Spleen (tissue), 11 donors: ENCODE measurements around the gene BOD1L1. TPM values are rescaled to one million over a fixed set of nuclear protein-coding genes. Genes with fewer than 3 reads are reported as not detected.

Experiments used
- DNase-seq: peaks from one replicate; pipeline ENCODE4 v3.0.0-alpha.2; 2020
- H3K27ac ChIP-seq, 8 donors: fragments of 200-600 bp; sonication (generic) in 7 of 8; 1 replicate in 4 of 8; 2 replicates in 4 of 8; pipeline versions ENCODE4 v1.5.0 to v1.8.0; 2016 to 2021; ENCODE audit warnings: inconsistent platforms in 4 of 8, mild to moderate bottlenecking in 4 of 8, moderate library complexity in 1 of 8
- H3K27me3 ChIP-seq, 7 donors: fragments of 200-600 bp; sonication (generic) in 6 of 7; replicated peaks in 1 of 7; 1 replicate in 4 of 7; 2 replicates in 3 of 7; pipeline versions ENCODE4 v1.5.0 to v1.8.0; 2016 to 2021; ENCODE audit warnings: inconsistent platforms in 3 of 7, mild to moderate bottlenecking in 1 of 7
- H3K36me3 ChIP-seq, 6 donors: fragments of 200-600 bp; sonication (generic) in 5 of 6; 1 replicate in 4 of 6; 2 replicates in 2 of 6; pipeline versions ENCODE4 v1.5.0 to v1.8.0; 2016 to 2021; ENCODE audit warnings: inconsistent platforms in 2 of 6
- H3K4me1 ChIP-seq, 6 donors: fragments of 200-600 bp; sonication (generic) in 5 of 6; 1 replicate in 3 of 6; 2 replicates in 3 of 6; pipeline versions ENCODE4 v1.5.0 to v1.8.0; 2016 to 2021; ENCODE audit warnings: inconsistent platforms in 3 of 6
- H3K4me3 ChIP-seq, 8 donors: fragments of 200-600 bp; sonication (generic) in 7 of 8; 1 replicate in 4 of 8; 2 replicates in 4 of 8; pipeline versions ENCODE4 v1.5.0 to v1.8.0; 2016 to 2021; ENCODE audit warnings: inconsistent platforms in 4 of 8, mild to moderate bottlenecking in 4 of 8, moderate library complexity in 2 of 8
- H3K9me3 ChIP-seq, 8 donors: fragments of 200-600 bp; sonication (generic) in 7 of 8; 1 replicate in 4 of 8; 2 replicates in 4 of 8; pipeline versions ENCODE4 v1.5.0 to v1.8.0; 2016 to 2021; ENCODE audit warnings: inconsistent platforms in 4 of 8
- POLR2A ChIP-seq, 3 donors: fragments of 450-650 bp; IDR thresholded peaks; one replicate each; pipeline ENCODE4 v1.5.1; 2017; ENCODE audit warnings: antibody characterized with exemption in 3 of 3, mild to moderate bottlenecking in 1 of 3
- POLR2AphosphoS5 ChIP-seq, 3 donors: sonication (generic); formaldehyde crosslinking; IDR thresholded peaks; one replicate each; pipeline ENCODE4 v1.5.1; 2017; ENCODE audit warnings: antibody characterized with exemption in 3 of 3
- WGBS, 5 donors: extraction: QIAGEN DNeasy Blood & Tissue Kit in 3 of 5; methylation state at CpG; one replicate each; pipeline versions ENCODE4 v1.1.5 to v1.1.7; 2013 to 2018; 5-methylcytosine and 5-hydroxymethylcytosine counted together
- intact Hi-C: fragments of 100-400 bp; cut with DNase I; formaldehyde crosslinking; loops from one replicate; pipeline ENCODE4 v1.15.0; 2023; ENCODE audit warnings: low total_unique reads
- polyA plus RNA-seq, 3 donors: library from polyadenylated mRNA; stranded (reverse); fragments of 200-250 nt; gene quantifications; one replicate each; pipeline ENCODE4 v1.2.1, GENCODE V29; 2013
- total RNA-seq, 7 donors: library from RNA; depleted of rRNA in 3 of 7; stranded (reverse); fragments of >200 nt in 3 of 7; fragmentation: NEBNext Ultra II Directional in 4 of 7; extraction: Animal tissue kit (Norgen Biotek cat#: 25700) in 4 of 7; gene quantifications; one replicate each; pipeline versions ENCODE4 v1.1.0 to v1.2.1, GENCODE V29; 2016 to 2021
- TF ChIP-seq, protein P1 (sequence below), 11 experiments: fragments of 200-600 bp in 7 of 11; fragments of 450-650 bp in 4 of 11; sonication (generic) in 4 of 11; IDR thresholded peaks in 8 of 11; conservative IDR thresholded peaks in 3 of 11; 1 replicate in 7 of 11; 2 replicates in 4 of 11; pipeline versions ENCODE4 v1.4.0 to v1.8.0; 2016 to 2021; ENCODE audit warnings: antibody characterized with exemption in 11 of 11, inconsistent platforms in 4 of 11, mild to moderate bottlenecking in 1 of 11
- donor health status: healthy with polysubstance abuse.
- donor health status: DM: no; HTN: no; CAD: no; lungs with moderate emphysema.
- donor health status: DM: no; HTN: no; CAD: no.
- donor health status: Bipolar disorder and iron deficiency.
- donor health status: healthy.
- donor health status: DM: no; HTN: no; CAD: no.
- donor health status: DM: yes; HTN: yes; CAD: no.

The BOD1L1 gene
- total and polyA plus RNA-seq, 10 donors, result 16.2 to 83.3 (median 69.4) TPM

DNA sequence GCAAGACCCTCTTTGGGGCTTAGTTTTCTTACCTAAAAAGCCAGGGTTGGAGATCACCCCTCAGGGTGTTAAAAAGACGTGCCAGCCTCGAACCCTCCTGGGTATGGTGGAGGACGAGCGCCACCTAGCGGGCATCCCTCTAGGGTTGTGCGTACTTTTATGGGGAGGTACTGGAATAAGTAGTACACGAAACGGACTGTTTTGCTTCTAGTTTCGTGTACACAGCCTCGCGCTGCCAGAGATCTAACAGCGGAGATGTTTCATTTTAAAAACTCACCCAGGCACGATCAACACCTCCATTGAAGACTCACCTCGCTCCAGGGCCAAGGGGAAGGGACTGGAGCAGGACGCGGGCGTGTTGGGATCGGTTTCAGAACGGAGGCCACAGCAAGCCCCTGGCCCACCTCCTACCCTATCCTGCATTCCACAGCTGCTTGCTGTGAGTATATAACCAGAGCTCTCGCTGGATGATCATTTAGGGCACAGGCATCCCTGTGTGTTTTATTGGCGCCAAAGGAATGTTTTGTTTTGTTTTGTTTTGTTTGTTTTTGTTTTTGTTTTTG is 78.5 kb downstream of the BOD1L1 start:
- Histone ChIP-seq H3K4me3 (peak overlapping the region in 6 of 8 donors; percentile 13 to 61 (median 26)), H3K4me1 (peaks cover 18 to 55% (median 43%) of the 10 kb centered on the region in 6 donors), H3K36me3 (no peaks in the 10 kb centered on the region), H3K27me3 (peaks cover 8 to 90% (median 61%) of the 10 kb centered on the region in 7 donors), H3K27ac (no peak overlapping the region), H3K9me3 (peaks cover 0 to 8% (median 1%) of the 10 kb centered on the region in 8 donors)
- peak; percentile 92 for DNase-seq
- intact Hi-C loops, result loop anchor here (5.0 kb wide), 2 partner anchors 697 to 822 kb away; no protein-coding TSS in a partner anchor
- TF ChIP-seq, protein P1, sequence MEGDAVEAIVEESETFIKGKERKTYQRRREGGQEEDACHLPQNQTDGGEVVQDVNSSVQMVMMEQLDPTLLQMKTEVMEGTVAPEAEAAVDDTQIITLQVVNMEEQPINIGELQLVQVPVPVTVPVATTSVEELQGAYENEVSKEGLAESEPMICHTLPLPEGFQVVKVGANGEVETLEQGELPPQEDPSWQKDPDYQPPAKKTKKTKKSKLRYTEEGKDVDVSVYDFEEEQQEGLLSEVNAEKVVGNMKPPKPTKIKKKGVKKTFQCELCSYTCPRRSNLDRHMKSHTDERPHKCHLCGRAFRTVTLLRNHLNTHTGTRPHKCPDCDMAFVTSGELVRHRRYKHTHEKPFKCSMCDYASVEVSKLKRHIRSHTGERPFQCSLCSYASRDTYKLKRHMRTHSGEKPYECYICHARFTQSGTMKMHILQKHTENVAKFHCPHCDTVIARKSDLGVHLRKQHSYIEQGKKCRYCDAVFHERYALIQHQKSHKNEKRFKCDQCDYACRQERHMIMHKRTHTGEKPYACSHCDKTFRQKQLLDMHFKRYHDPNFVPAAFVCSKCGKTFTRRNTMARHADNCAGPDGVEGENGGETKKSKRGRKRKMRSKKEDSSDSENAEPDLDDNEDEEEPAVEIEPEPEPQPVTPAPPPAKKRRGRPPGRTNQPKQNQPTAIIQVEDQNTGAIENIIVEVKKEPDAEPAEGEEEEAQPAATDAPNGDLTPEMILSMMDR (IDR thresholded peaks at IDR 0.05 in 8 of 11, conservative IDR thresholded peaks at IDR 0.05 in 3 of 11), result peak; percentile 44 to 89 (median 77)
- no peak for TF ChIP-seq POLR2A (IDR thresholded peaks at IDR 0.05)
- WGBS, 5 donors, result 4 to 8% (median 5%) methylated on average over 20 to 21 of the region's 21 CpGs

DNA sequence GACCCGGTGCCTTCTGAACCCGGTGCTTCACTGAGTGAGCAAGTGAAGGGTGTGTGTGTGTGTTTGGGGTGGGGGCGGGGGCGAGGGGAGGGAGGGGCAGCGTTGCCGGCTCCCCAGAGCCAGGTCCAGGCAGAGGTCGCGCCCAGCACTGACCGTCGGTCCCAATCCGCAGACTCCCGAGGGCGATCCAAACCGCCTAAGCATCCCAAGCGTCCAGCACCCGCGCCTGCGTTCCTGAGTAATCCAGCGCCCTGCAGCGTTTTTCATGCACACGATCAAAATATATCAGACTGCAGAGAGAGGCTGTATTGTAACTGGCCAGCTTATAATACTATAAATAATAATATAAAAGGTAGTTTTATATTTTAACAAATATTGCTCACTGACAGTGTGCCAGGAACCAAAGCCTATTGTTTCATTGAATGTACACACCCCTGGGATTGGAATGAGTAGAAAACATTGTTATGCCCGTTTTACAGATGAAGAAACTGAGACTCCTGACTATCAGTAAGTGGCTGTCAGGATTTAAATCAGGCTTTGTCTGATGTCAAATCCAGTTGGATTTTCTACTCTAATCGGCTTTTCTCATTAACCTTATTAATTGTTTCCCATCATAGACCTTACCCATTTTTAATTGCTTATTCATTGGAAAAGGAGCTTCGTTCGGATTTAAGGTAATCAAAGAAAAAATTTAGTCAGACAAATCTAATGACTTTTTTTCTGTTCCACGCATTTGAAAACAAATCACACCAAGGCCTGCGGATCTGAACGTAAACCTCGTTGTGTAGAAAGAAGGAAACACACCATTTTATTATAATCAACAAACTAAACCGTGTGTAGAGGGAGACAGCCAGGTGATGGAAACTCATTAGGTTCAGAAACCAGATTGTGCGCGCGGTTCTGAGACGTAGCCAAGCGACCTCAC is 79.2 kb downstream of the BOD1L1 start:
- Histone ChIP-seq H3K4me3 (peak overlapping the region; percentile 35 to 76 (median 51)), H3K27me3 (peaks cover 10 to 96% (median 68%) of the 10 kb centered on the region in 7 donors), H3K9me3 (peaks cover 0 to 11% (median 1%) of the 10 kb centered on the region in 8 donors), H3K4me1 (peaks cover 21 to 63% (median 50%) of the 10 kb centered on the region in 6 donors), H3K36me3 (no peaks in the 10 kb centered on the region), H3K27ac (peak overlapping the region in 1 of 8 donors; percentile 13)
- TF ChIP-seq POLR2A (IDR thresholded peaks at IDR 0.05) (no peak), POLR2AphosphoS5 (IDR thresholded peaks at IDR 0.05) (no peak)
- TF ChIP-seq, protein P1 (IDR thresholded peaks at IDR 0.05 in 8 of 11, conservative IDR thresholded peaks at IDR 0.05 in 3 of 11), result no peak
- WGBS, 5 donors, result 9 to 13% (median 10%) methylated on average over 26 to 35 of the region's 35 CpGs
- intact Hi-C loops, result loop anchor here (5.0 kb wide), 2 partner anchors 696 to 821 kb away; no protein-coding TSS in a partner anchor
- peak; percentile 69 for DNase-seq

DNA sequence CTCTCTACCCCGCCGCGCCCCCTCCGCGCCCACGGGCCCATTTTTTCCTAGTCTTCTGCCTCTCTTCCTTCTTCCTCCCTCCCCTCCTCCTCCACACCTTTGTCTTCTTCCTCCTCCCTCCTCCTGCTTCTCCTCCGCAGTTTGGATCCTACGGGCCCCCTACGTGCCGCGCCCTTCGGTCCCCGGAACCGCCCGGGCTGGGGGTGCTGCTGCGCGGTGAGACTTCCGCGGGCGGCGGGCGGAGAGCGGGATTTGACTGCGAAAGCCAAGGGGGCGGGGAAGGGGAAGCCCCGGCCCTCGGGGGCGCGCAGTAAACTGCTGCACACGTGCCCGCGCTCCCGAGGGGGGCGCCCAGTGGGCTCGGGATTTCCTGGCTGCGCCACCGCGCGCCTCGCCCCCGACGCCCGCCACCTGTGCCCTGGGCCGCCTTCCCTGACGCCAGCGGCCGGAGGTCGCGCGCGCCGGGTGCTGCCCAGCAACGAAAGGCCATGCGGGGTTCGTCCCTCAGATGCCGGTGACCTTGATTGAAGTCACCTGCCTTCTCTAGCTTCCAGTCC is 80.0 kb downstream of the BOD1L1 start:
- WGBS, 5 donors, result 0 to 4% (median 1%) methylated on average over 23 to 56 of the region's 56 CpGs
- Histone ChIP-seq H3K9me3 (peaks cover 0 to 13% (median 1%) of the 10 kb centered on the region in 8 donors), H3K4me1 (peaks cover 27 to 70% (median 54%) of the 10 kb centered on the region in 6 donors), H3K27ac (peak overlapping the region in 5 of 8 donors; percentile 1 to 45 (median 14)), H3K27me3 (peaks cover 10 to 98% (median 76%) of the 10 kb centered on the region in 7 donors), H3K4me3 (peak overlapping the region; percentile 35 to 76 (median 51)), H3K36me3 (no peaks in the 10 kb centered on the region)
- peak; percentile 80 for DNase-seq
- TF ChIP-seq POLR2AphosphoS5 (IDR thresholded peaks at IDR 0.05) (peak in 1 of 3 donors; percentile 41), POLR2A (IDR thresholded peaks at IDR 0.05) (no peak)
- TF ChIP-seq, protein P1 (IDR thresholded peaks at IDR 0.05 in 8 of 11, conservative IDR thresholded peaks at IDR 0.05 in 3 of 11), result peak in 1 of 11 experiments; percentile 3
- intact Hi-C loops, result loop anchor here (5.0 kb wide), 2 partner anchors 695 to 820 kb away; no protein-coding TSS in a partner anchor
